H1 (cell line): ENCODE measurements around the gene POLDIP3. TPM values are rescaled to one million over a fixed set of nuclear protein-coding genes. Genes with fewer than 3 reads are reported as not detected.

Experiments used
- CTCF ChIA-PET: fragments of 300-600 bp; sonication (Branson Sonifier 250); formaldehyde crosslinking; loops from one replicate; lab custom pipeline; 2021; ENCODE audit not compliant: partially characterized antibody; lab: Charles Lee
- POLR2A ChIA-PET: fragments of 300-600 bp; sonication (Branson Sonifier 250); formaldehyde crosslinking; loops from one replicate; lab custom pipeline; 2021; ENCODE audit warnings: inconsistent platforms; ENCODE audit not compliant: partially characterized antibody; lab: Charles Lee
- DNase-seq, 2 experiments: peaks; one replicate each; pipeline versions ENCODE4 v3.0.0 to v3.0.0-alpha.2; 2010 to 2022; ENCODE audit warnings: low spot score in 2 of 2, low read depth in 1 of 2, mixed read lengths in 1 of 2
- FAIRE-seq: peaks from 2 replicates; lab custom pipeline; 2011; peaks lifted over from hg19 to GRCh38; lab: Jason Lieb, UNC
- H2AFZ ChIP-seq: 2 replicates; pipeline ENCODE4 v1.8.1; 2012; ENCODE audit warnings: low read length, inconsistent platforms
- H2AK5ac ChIP-seq: 2 replicates; pipeline ENCODE4 v1.6.1; 2013; ENCODE audit warnings: low read depth, low read length
- H2BK120ac ChIP-seq: replicated peaks from 2 replicates; pipeline ENCODE3; 2013; ENCODE audit warnings: low read depth, low read length, inconsistent platforms
- H2BK12ac ChIP-seq: 2 replicates; pipeline ENCODE4 v1.6.1; 2013; ENCODE audit warnings: low read depth, low read length
- H2BK15ac ChIP-seq: 2 replicates; pipeline ENCODE4 v1.6.1; 2013; ENCODE audit warnings: low read length
- H2BK20ac ChIP-seq: 2 replicates; pipeline ENCODE4 v1.6.1; 2013; ENCODE audit warnings: low read length
- H2BK5ac ChIP-seq: 2 replicates; pipeline ENCODE4 v1.6.1; 2013; ENCODE audit warnings: low read depth, low read length
- H3K14ac ChIP-seq: 2 replicates; pipeline ENCODE4 v1.6.1; 2013; ENCODE audit warnings: inconsistent platforms; ENCODE audit not compliant: insufficient read length
- H3K18ac ChIP-seq: 2 replicates; pipeline ENCODE4 v1.6.1; 2013; ENCODE audit warnings: low read length; ENCODE audit errors: extremely low read depth
- H3K23ac ChIP-seq: 2 replicates; pipeline ENCODE4 v1.6.1; 2013; ENCODE audit warnings: inconsistent platforms; ENCODE audit not compliant: insufficient read length
- H3K23me2 ChIP-seq: 2 replicates; pipeline ENCODE4 v1.6.1; 2013; ENCODE audit warnings: low read depth, low read length
- H3K27ac ChIP-seq: 2 replicates; pipeline ENCODE4 v1.6.1; 2011; ENCODE audit warnings: low read depth, low read length, inconsistent platforms
- H3K27me3 ChIP-seq, 4 experiments: replicated peaks in 1 of 4; 1 replicate in 1 of 4; 2 replicates in 3 of 4; pipeline versions ENCODE4 v1.6.1 to v1.8.1; 2011 to 2013; ENCODE audit warnings: low read length in 3 of 4, mild to moderate bottlenecking in 3 of 4, inconsistent platforms in 2 of 4, mixed read lengths in 2 of 4, moderate library complexity in 1 of 4; ENCODE audit not compliant: control insufficient read depth in 3 of 4, insufficient read depth in 3 of 4; ENCODE audit errors: extremely low read depth in 1 of 4
- H3K36me3 ChIP-seq, 4 experiments: 2 replicates each; pipeline versions ENCODE4 v1.6.1 to v1.8.1; 2011 to 2013; ENCODE audit warnings: mild to moderate bottlenecking in 4 of 4, low read length in 3 of 4, moderate library complexity in 2 of 4, control low read depth in 1 of 4, inconsistent platforms in 1 of 4; ENCODE audit not compliant: insufficient read depth in 4 of 4, control insufficient read depth in 2 of 4
- H3K4ac ChIP-seq: replicated peaks from 2 replicates; pipeline ENCODE3; 2013; ENCODE audit warnings: low read length, low read depth, mixed read lengths, inconsistent platforms; ENCODE audit not compliant: insufficient read length
- H3K4me1 ChIP-seq, 4 experiments: replicated peaks in 1 of 4; 1 replicate in 1 of 4; 2 replicates in 3 of 4; pipeline versions ENCODE4 v1.6.1 to v1.8.1; 2011 to 2013; ENCODE audit warnings: low read length in 3 of 4, inconsistent platforms in 2 of 4, mixed read lengths in 1 of 4; ENCODE audit not compliant: insufficient read depth in 4 of 4, control insufficient read depth in 3 of 4
- H3K4me2 ChIP-seq, 2 experiments: 2 replicates each; pipeline versions ENCODE4 v1.6.1 to v1.8.1; 2011 to 2013; ENCODE audit warnings: low read depth in 2 of 2, low read length in 2 of 2, control low read depth in 1 of 2, inconsistent platforms in 1 of 2, mild to moderate bottlenecking in 1 of 2; ENCODE audit not compliant: insufficient read depth in 1 of 2
- H3K4me3 ChIP-seq, 4 experiments: fragments of 200-600, 300-600 bp in 1 of 4; sonication (generic), shearing (Covaris generic), sonication (Bioruptor Twin) in 1 of 4; 2 replicates each; pipeline versions ENCODE4 v1.5.1 to v1.8.1; 2011 to 2016; ENCODE audit warnings: low read length in 4 of 4, low read depth in 3 of 4, control low read depth in 2 of 4, inconsistent platforms in 2 of 4, mild to moderate bottlenecking in 2 of 4, mixed read lengths in 1 of 4, moderate library complexity in 1 of 4; ENCODE audit not compliant: insufficient read depth in 2 of 4; ENCODE audit errors: extremely low read depth in 1 of 4
- H3K56ac ChIP-seq: replicated peaks from 2 replicates; pipeline ENCODE3; 2013; ENCODE audit warnings: low read depth, mild to moderate bottlenecking, mixed read lengths, low read length, inconsistent platforms; ENCODE audit not compliant: insufficient read length
- H3K79me1 ChIP-seq: 2 replicates; pipeline ENCODE4 v1.6.1; 2013; ENCODE audit warnings: low read depth, low read length, control low read depth
- H3K79me2 ChIP-seq, 2 experiments: 2 replicates each; pipeline versions ENCODE4 v1.6.1 to v1.8.1; 2012 to 2013; ENCODE audit warnings: low read length in 2 of 2, mild to moderate bottlenecking in 2 of 2, inconsistent platforms in 1 of 2; ENCODE audit not compliant: insufficient read depth in 2 of 2, control insufficient read depth in 1 of 2
- H3K9ac ChIP-seq, 4 experiments: replicated peaks in 1 of 4; 1 replicate in 1 of 4; 2 replicates in 3 of 4; pipeline versions ENCODE4 v1.6.1 to v1.8.1; 2011 to 2013; ENCODE audit warnings: low read depth in 3 of 4, low read length in 3 of 4, control low read depth in 2 of 4, mild to moderate bottlenecking in 2 of 4, moderate library complexity in 2 of 4, inconsistent platforms in 1 of 4; ENCODE audit errors: extremely low read depth in 1 of 4
- H3K9me3 ChIP-seq, 2 experiments: 2 replicates each; pipeline versions ENCODE4 v1.6.1 to v1.8.1; 2012 to 2013; ENCODE audit warnings: mild to moderate bottlenecking in 2 of 2, moderate library complexity in 2 of 2, control low read depth in 1 of 2, inconsistent platforms in 1 of 2, low read depth in 1 of 2, low read length in 1 of 2, mixed read lengths in 1 of 2; ENCODE audit not compliant: insufficient read depth in 2 of 2
- H4K20me1 ChIP-seq, 2 experiments: replicated peaks in 1 of 2; 2 replicates each; pipeline versions ENCODE3 to v1.8.1; 2011 to 2013; ENCODE audit warnings: inconsistent platforms in 2 of 2, low read length in 2 of 2, mild to moderate bottlenecking in 1 of 2; ENCODE audit not compliant: insufficient read depth in 2 of 2, control insufficient read depth in 1 of 2
- H4K5ac ChIP-seq: 2 replicates; pipeline ENCODE4 v1.6.1; 2013; ENCODE audit warnings: low read length, low read depth, mixed read lengths, inconsistent platforms; ENCODE audit not compliant: insufficient read length
- H4K8ac ChIP-seq: 2 replicates; pipeline ENCODE4 v1.8.0; 2013; ENCODE audit warnings: mild to moderate bottlenecking, moderate library complexity, low read length, inconsistent platforms; ENCODE audit not compliant: insufficient read depth; ENCODE audit errors: extremely low read depth
- H4K91ac ChIP-seq: replicated peaks from 2 replicates; pipeline ENCODE3; 2013; ENCODE audit warnings: low read length, mixed read lengths, inconsistent platforms; ENCODE audit not compliant: insufficient read length
- WGBS, 2 experiments: shearing (Covaris generic) in 1 of 2; methylation state at CpG; one replicate each; pipeline versions ENCODE4 v1.1.6 to v1.1.7; 2013 to 2015; ENCODE audit warnings: low lambda C conversion rate in 2 of 2, mixed read lengths in 2 of 2, inconsistent platforms in 1 of 2, low coverage in 1 of 2, missing lambda C conversion rate in 1 of 2; ENCODE audit not compliant: insufficient replicate concordance in 2 of 2, insufficient coverage in 1 of 2, insufficient read length in 1 of 2; ENCODE audit errors: extremely low coverage in 1 of 2, missing lambda C conversion rate in 1 of 2; 5-methylcytosine and 5-hydroxymethylcytosine counted together
- polyA plus RNA-seq, 7 experiments: library from polyadenylated mRNA; depleted of rRNA in 3 of 7; stranded (reverse) in 5 of 7; unstranded in 2 of 7; fragments of >200 nt in 5 of 7; fragments of 200-250 nt in 2 of 7; gene quantifications; 1 replicate in 5 of 7; 2 replicates in 1 of 7; 4 replicates in 1 of 7; pipeline versions ENCODE4 v1.2.1 to v1.2.3, GENCODE V29; 2011 to 2013; ENCODE audit warnings: missing spikeins in 2 of 7, mixed read lengths in 2 of 7
- total RNA-seq: library from RNA; stranded (reverse); fragmentation: NEBNext Ultra II Directional; extraction: Animal tissue kit (Norgen Biotek cat#: 25700); gene quantifications from 2 replicates; pipeline ENCODE4 v1.2.1, GENCODE V29; 2021

Gene POLDIP3
- total and polyA plus RNA-seq, 2 of the 8 experiments (the other 6 are each of a cell fraction or from before 2014, with no cell fraction given): 43.5 to 84.6 TPM

DNA sequence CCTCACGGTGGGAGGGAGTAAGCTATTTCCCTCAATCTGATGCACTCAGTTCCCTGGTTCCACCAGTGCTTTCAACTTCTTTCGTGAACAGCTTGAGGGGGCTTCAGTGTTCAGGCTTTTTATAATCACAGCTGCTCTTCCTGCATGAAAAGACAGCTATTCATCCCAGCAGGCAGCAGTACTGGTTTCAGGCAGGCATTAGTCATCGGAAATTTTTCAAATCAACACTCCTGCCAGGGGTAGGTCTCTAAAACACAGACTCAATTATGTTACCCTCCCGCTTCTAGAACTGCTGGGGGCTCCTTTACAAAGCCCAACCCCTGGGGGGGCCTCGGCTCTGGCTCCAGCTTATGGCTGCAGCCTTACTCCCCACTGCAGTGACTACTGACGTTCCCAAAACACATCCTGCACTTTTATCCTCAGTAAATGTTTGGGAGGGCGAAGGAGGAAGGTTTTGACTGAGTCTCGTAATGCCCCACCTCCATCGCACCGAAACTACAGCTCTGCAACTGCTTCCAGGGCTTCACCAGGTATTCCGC is 5.8 kb downstream of the POLDIP3 start:
- H3K23ac ChIP-seq: no peak overlapping the region
- H3K9me3 ChIP-seq: peaks cover 0 to 5% of the 10 kb centered on the region in 2 experiments; a peak in 1 of 4 replicates
- FAIRE-seq (no peak), DNase-seq (no peak)
- 69% methylated on average over 11 of the region's 11 CpGs; no CpG with 5 or more reads in 1 of the 2 experiments for WGBS, 2 experiments
- H3K79me2 ChIP-seq: peaks cover 49 to 91% of the 10 kb centered on the region in 2 experiments
- H3K23me2 ChIP-seq: peaks cover 1% of the 10 kb centered on the region; the same call in 1 of the 2 replicates
- H3K4me1 ChIP-seq: peaks cover 6 to 8% (median 7%) of the 10 kb centered on the region in 4 experiments
- no peak overlapping the region for H3K27ac ChIP-seq
- CTCF ChIA-PET: interaction anchor here (0.7 to 3.4 kb wide), 5 partner anchors 12 to 267 kb away, joined by 3 to 19 read pairs (median 3); no protein-coding TSS in a partner anchor
- no peak overlapping the region for H3K56ac ChIP-seq
- no peak overlapping the region for H2BK12ac ChIP-seq
- H3K4ac ChIP-seq: no peak overlapping the region
- H2AK5ac ChIP-seq: 0 out of 2 replicates have a peak overlapping the region, but pooled peaks have one; percentile 40
- H3K18ac ChIP-seq: no peak overlapping the region
- no peak overlapping the region for H2BK120ac ChIP-seq
- no peak overlapping the region for H4K91ac ChIP-seq
- H3K79me1 ChIP-seq: peaks cover 24% of the 10 kb centered on the region
- H2AFZ ChIP-seq: no peak overlapping the region
- H3K27me3 ChIP-seq: no peaks in the 10 kb centered on the region
- peaks cover 19 to 29% of the 10 kb centered on the region in 2 experiments for H4K20me1 ChIP-seq
- no peak overlapping the region for H3K14ac ChIP-seq
- H2BK20ac ChIP-seq: no peak overlapping the region
- H3K4me2 ChIP-seq: peak overlapping the region; percentile 24 to 40; a peak in 3 of 4 replicates
- H2BK15ac ChIP-seq: no peak overlapping the region
- POLR2A ChIA-PET: interaction anchor here (0.7 to 13.9 kb wide), 9 partner anchors 9 to 48 kb away, joined by 3 to 399 read pairs (median 3); no protein-coding TSS in a partner anchor
- no peak overlapping the region; a peak in 1 of 7 replicates for H3K9ac ChIP-seq
- no peak overlapping the region for H2BK5ac ChIP-seq
- no peak overlapping the region for H4K5ac ChIP-seq
- H4K8ac ChIP-seq: no peak overlapping the region
- H3K4me3 ChIP-seq: no peak overlapping the region
- H3K36me3 ChIP-seq: peaks cover 2 to 13% (median 7%) of the 10 kb centered on the region in 4 experiments; a peak in 5 of 8 replicates
